Measurements from ENCODE around the gene RAPGEF3. TPM values are rescaled to one million over a fixed set of nuclear protein-coding genes. Genes with fewer than 3 reads are reported as not detected.

RAPGEF3 gene
- total and polyA plus RNA-seq, 2 of the 8 experiments (the other 6 are each of a cell fraction or from before 2014, with no cell fraction given), result 5.0 to 9.4 TPM

- H3K4ac ChIP-seq (replicated peaks; ENCODE audit: insufficient read length, low read depth, low read length), result no peak overlapping the region
- no peak overlapping the region for H3K56ac ChIP-seq (replicated peaks; ENCODE audit: insufficient read length, low read depth, low read length)
- H4K91ac ChIP-seq (replicated peaks; ENCODE audit: insufficient read length, low read length), result no peak overlapping the region
- peaks cover 0 to 1% of the 10 kb centered on the region in 2 experiments; a peak in 2 of 4 replicates for H3K79me2 ChIP-seq (ENCODE audit: control insufficient read depth in 1 of 2, insufficient read depth in 2 of 2, low read length in 2 of 2)
- H3K23ac ChIP-seq (ENCODE audit: insufficient read length), result no peak overlapping the region
- FAIRE-seq (no peak), DNase-seq (ENCODE audit: low read depth in 1 of 2, low spot score in 2 of 2) (no peak)
- no peak overlapping the region for H3K9ac ChIP-seq (replicated peaks in 1 of 4; ENCODE audit: extremely low read depth in 1 of 4, low read depth in 3 of 4, low read length in 3 of 4)
- no peaks in the 10 kb centered on the region for H3K79me1 ChIP-seq (ENCODE audit: low read depth, low read length)
- no peaks in the 10 kb centered on the region for H3K23me2 ChIP-seq (ENCODE audit: low read depth, low read length)
- H2AFZ ChIP-seq (ENCODE audit: low read length), result no peak overlapping the region
- H4K8ac ChIP-seq (ENCODE audit: extremely low read depth, insufficient read depth, low read length), result no peak overlapping the region
- H2BK12ac ChIP-seq (ENCODE audit: low read depth, low read length), result no peak overlapping the region
- TF ChIP-seq MAFK (IDR thresholded peaks at IDR 0.05; ENCODE audit: low read depth, low read length) (no peak), TBP (IDR thresholded peaks at IDR 0.05; ENCODE audit: low read depth, low read length) (no peak), BCL11A (IDR thresholded peaks at IDR 0.05; ENCODE audit: low read depth in 2 of 2, low read length in 2 of 2) (no peak), CHD2 (IDR thresholded peaks at IDR 0.05; ENCODE audit: low read length) (no peak), NANOG (IDR thresholded peaks at IDR 0.05; ENCODE audit: insufficient read depth, low read depth, low read length, poor library complexity, severe bottlenecking) (no peak), FOSL1 (IDR thresholded peaks at IDR 0.05; ENCODE audit: insufficient read depth, low read depth, low read length) (no peak), HDAC6 (IDR thresholded peaks at IDR 0.05; ENCODE audit: low read depth, low read length) (no peak), POLR2AphosphoS5 (IDR thresholded peaks at IDR 0.05; ENCODE audit: low read depth, low read length) (no peak), RXRA (IDR thresholded peaks at IDR 0.05; ENCODE audit: insufficient read depth, low read depth, low read length) (no peak), HDAC2 (IDR thresholded peaks at IDR 0.05; ENCODE audit: borderline replicate concordance in 1 of 2, low read depth in 2 of 2, low read length in 2 of 2) (no peak), RFX5 (IDR thresholded peaks at IDR 0.05; ENCODE audit: borderline replicate concordance, low read depth, low read length) (no peak), KDM1A (IDR thresholded peaks at IDR 0.05; ENCODE audit: borderline replicate concordance, low read length) (no peak), SP4 (IDR thresholded peaks at IDR 0.05; ENCODE audit: low read length) (no peak)
- no peak overlapping the region for H2BK20ac ChIP-seq (ENCODE audit: low read length)
- ChIA-PET CTCF (ENCODE audit: partially characterized antibody) (interaction anchor here (1.0 to 64.6 kb wide), 7 partner anchors 24 to 128 kb away, joined by 3 to 2442 read pairs (median 6); partner anchors contain the start of genes ENDOU, RAPGEF3 and SLC48A1), POLR2A (ENCODE audit: partially characterized antibody) (interaction anchor here (0.6 to 1.3 kb wide), 2 partner anchors 69 to 1168 kb away, joined by 3 to 4 read pairs; no protein-coding TSS in a partner anchor)
- no peak overlapping the region for H3K27ac ChIP-seq (ENCODE audit: low read depth, low read length)
- H2BK120ac ChIP-seq (replicated peaks; ENCODE audit: low read depth, low read length), result no peak overlapping the region
- no peaks in the 10 kb centered on the region for H4K20me1 ChIP-seq (replicated peaks in 1 of 2; ENCODE audit: control insufficient read depth in 1 of 2, insufficient read depth in 2 of 2, low read length in 2 of 2)
- H3K4me2 ChIP-seq (ENCODE audit: insufficient read depth in 1 of 2, low read depth in 2 of 2, low read length in 2 of 2), result no peak overlapping the region
- no peak overlapping the region for H3K14ac ChIP-seq (ENCODE audit: insufficient read length)
- no peak overlapping the region for H4K5ac ChIP-seq (ENCODE audit: insufficient read length, low read depth, low read length)
- no peak overlapping the region for H2BK15ac ChIP-seq (ENCODE audit: low read length)
- H3K36me3 ChIP-seq (ENCODE audit: control insufficient read depth in 2 of 4, insufficient read depth in 4 of 4, low read length in 3 of 4), result no peaks in the 10 kb centered on the region
- H3K18ac ChIP-seq (ENCODE audit: extremely low read depth, low read length), result no peak overlapping the region
- no peak overlapping the region for H2BK5ac ChIP-seq (ENCODE audit: low read depth, low read length)
- H3K9me3 ChIP-seq (ENCODE audit: insufficient read depth in 2 of 2, low read depth in 1 of 2, low read length in 1 of 2), result no peaks in the 10 kb centered on the region
- H3K4me3 ChIP-seq (ENCODE audit: extremely low read depth in 1 of 4, insufficient read depth in 2 of 4, low read depth in 3 of 4, low read length in 4 of 4), result no peak overlapping the region
- H3K27me3 ChIP-seq (replicated peaks in 1 of 4; ENCODE audit: control insufficient read depth in 3 of 4, extremely low read depth in 1 of 4, insufficient read depth in 3 of 4, low read length in 3 of 4), result no peaks in the 10 kb centered on the region; a peak in 1 of 7 replicates
- H3K4me1 ChIP-seq (replicated peaks in 1 of 4; ENCODE audit: control insufficient read depth in 3 of 4, insufficient read depth in 4 of 4, low read length in 3 of 4), result peaks cover 0 to 3% (median 0%) of the 10 kb centered on the region in 4 experiments; a peak in 1 of 7 replicates
- H2AK5ac ChIP-seq (ENCODE audit: low read depth, low read length), result no peak overlapping the region
Observed at GRCh38 chr12:47710278-47710677, 48.4 kb downstream of the RAPGEF3 start.

Measured in H1 (cell line).